HT1080 (cell line): ENCODE measurements around the gene TBC1D14. TPM values are rescaled to one million over a fixed set of nuclear protein-coding genes. Genes with fewer than 3 reads are reported as not detected.
"Not testable (repeated sequence)": the region's sequence is repeated elsewhere in the genome, so short reads cannot be mapped to it uniquely, and the experiment has no call there.

ENCODE experiments used
- DNase-seq: peaks from one replicate; pipeline ENCODE4 v3.0.0-alpha.2; 2015; ENCODE audit warnings: low read depth
- total RNA-seq: library from RNA; depleted of rRNA; stranded (reverse); fragments of >200 nt; shearing (Covaris generic); gene quantifications from 2 replicates; pipeline ENCODE4 v1.2.3, GENCODE V29; 2014; rRNA removed

Gene TBC1D14
- total RNA-seq, 1 experiment from 2014 or later, result 50.6 TPM

DNA sequence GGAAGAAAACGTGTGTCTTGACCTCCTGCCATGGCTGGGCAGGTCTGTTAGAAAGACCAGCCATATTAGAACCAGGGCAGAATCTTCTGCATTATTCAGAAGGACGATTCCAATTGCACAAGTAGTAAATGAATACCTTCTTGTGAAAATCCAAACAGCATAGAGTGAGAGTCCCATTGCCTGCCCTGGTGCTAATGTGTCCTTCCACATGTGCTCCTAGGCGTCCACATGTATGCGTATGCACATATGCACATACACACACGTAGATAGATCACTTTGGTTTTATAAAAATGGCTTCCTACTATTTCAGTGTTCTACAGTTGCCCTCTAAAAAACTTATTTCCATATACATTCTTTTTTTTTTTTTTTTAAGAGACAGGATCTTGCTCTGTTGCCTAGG, 168.4 kb downstream of the TBC1D14 start:
- no peak for DNase-seq

DNA sequence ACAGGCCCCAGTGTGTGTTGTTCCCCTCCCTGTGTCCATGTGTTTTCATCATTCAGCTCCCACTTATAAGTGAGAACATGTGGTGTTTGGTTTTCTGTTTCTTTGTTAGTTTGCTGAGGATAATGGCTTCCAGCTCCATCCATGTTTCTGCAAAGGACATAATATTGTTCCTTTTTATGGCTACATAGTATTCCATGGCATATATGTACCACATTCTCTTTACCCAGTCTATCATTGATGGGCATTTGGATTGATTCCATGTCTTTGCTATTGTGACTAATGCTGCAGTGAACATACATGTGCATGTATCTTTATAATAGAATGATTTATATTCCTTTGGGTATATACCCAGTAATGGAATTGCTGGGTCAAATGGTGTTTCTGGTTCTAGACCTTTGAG, 169.9 kb downstream of the TBC1D14 start:
- DNase-seq, result not testable (repeated sequence)

GRCh38 chr4:7079909-7080308, 170.3 kb downstream of the TBC1D14 start:
- DNase-seq, result not testable (repeated sequence)

Other genes with a start within 250 kb of the TBC1D14 start
- not detected in 2 replicates for gene S100P, start 215.9 kb upstream of the TBC1D14 start, total RNA-seq
- gene MRFAP1L1, start 200.0 kb upstream of the TBC1D14 start, total RNA-seq, result 65.0 and 70.6 TPM in 2 replicates
- gene BLOC1S4, start 193.7 kb upstream of the TBC1D14 start, total RNA-seq, result 23.8 and 24.5 TPM in 2 replicates
- gene KIAA0232, start 127.1 kb upstream of the TBC1D14 start, total RNA-seq, result 4.4 and 4.7 TPM in 2 replicates
- 9.4 and 11.8 TPM in 2 replicates for gene TADA2B, start 133.5 kb downstream of the TBC1D14 start, total RNA-seq
- gene GRPEL1, start 158.2 kb downstream of the TBC1D14 start, total RNA-seq, result 71.0 and 75.6 TPM in 2 replicates